ENCODE results near the gene KATNB1.

The KATNB1 gene

GRCh38 chr16:57804111-57804837, 68.7 kb downstream of the KATNB1 start:
- Histone ChIP-seq H3K9ac (ENCODE audit: low read depth, low read length) (no peak overlapping the region), H3K9me3 (ENCODE audit: control insufficient read depth, insufficient read depth, low read length) (no peaks in the 10 kb centered on the region), H3K4me3 (ENCODE audit: low read depth, low read length) (no peak overlapping the region), H3K36me3 (ENCODE audit: control insufficient read depth, insufficient read depth, low read length) (no peaks in the 10 kb centered on the region), H3K4me1 (ENCODE audit: control insufficient read depth, insufficient read depth, low read length) (peaks cover 28% of the 10 kb centered on the region), H3K27ac (ENCODE audit: low read depth, low read length) (no peak overlapping the region), H3K27me3 (ENCODE audit: control insufficient read depth, insufficient read depth, low read length) (peaks cover 26% of the 10 kb centered on the region)

- H3K27me3 ChIP-seq (ENCODE audit: control insufficient read depth, insufficient read depth, low read length): peaks cover 19% of the 10 kb centered on the region; the same call in 1 of the 2 replicates
- H3K4me3 ChIP-seq (ENCODE audit: low read depth, low read length): no peak overlapping the region
- peaks cover 29% of the 10 kb centered on the region for H3K4me1 ChIP-seq (ENCODE audit: control insufficient read depth, insufficient read depth, low read length)
- no peaks in the 10 kb centered on the region for H3K36me3 ChIP-seq (ENCODE audit: control insufficient read depth, insufficient read depth, low read length)
- no peaks in the 10 kb centered on the region for H3K9me3 ChIP-seq (ENCODE audit: control insufficient read depth, insufficient read depth, low read length)
- no peak overlapping the region for H3K27ac ChIP-seq (ENCODE audit: low read depth, low read length)
- no peak overlapping the region for H3K9ac ChIP-seq (ENCODE audit: low read depth, low read length)
These were observed 69.6 kb downstream of the KATNB1 start for GRCh38 chr16:57805176-57805575.
